Lung (tissue), 12 donors: ENCODE data around the gene FITM1. TPM values are rescaled to one million over a fixed set of nuclear protein-coding genes. Genes with fewer than 3 reads are reported as not detected.

ENCODE experiments used
- ATAC-seq: fragments of 200-7000 bp; cut with Tn5 transposase; one replicate; pipeline ENCODE4 v1.9.1; 2020; ENCODE audit warnings: moderate number of reproducible peaks; ENCODE audit not compliant: insufficient read depth, low FRiP score
- DNase-seq, 3 donors: peaks; one replicate each; pipeline ENCODE4 v3.0.0-alpha.2; 2013 to 2017
- H3K27ac ChIP-seq, 2 donors: one replicate each; pipeline ENCODE4 v1.5.1; 2013; ENCODE audit warnings: mild to moderate bottlenecking in 2 of 2, moderate library complexity in 2 of 2, control low read depth in 1 of 2, inconsistent platforms in 1 of 2, low read depth in 1 of 2, low read length in 1 of 2
- H3K27me3 ChIP-seq, 3 donors: one replicate each; pipeline ENCODE4 v1.5.1; 2013; ENCODE audit warnings: low read length in 2 of 3; ENCODE audit not compliant: control insufficient read depth in 3 of 3, insufficient read depth in 3 of 3
- H3K36me3 ChIP-seq, 4 donors: one replicate each; pipeline ENCODE4 v1.5.1; 2013; ENCODE audit warnings: low read length in 4 of 4, mild to moderate bottlenecking in 1 of 4, moderate library complexity in 1 of 4; ENCODE audit not compliant: control insufficient read depth in 4 of 4, insufficient read depth in 4 of 4
- H3K4me1 ChIP-seq, 5 donors: one replicate each; pipeline ENCODE4 v1.5.1; 2013; ENCODE audit warnings: low read length in 5 of 5, mild to moderate bottlenecking in 2 of 5, moderate library complexity in 1 of 5; ENCODE audit not compliant: control insufficient read depth in 5 of 5, insufficient read depth in 5 of 5
- H3K4me3 ChIP-seq: one replicate; pipeline ENCODE4 v1.5.1; 2013; ENCODE audit warnings: mild to moderate bottlenecking, control low read depth, moderate library complexity
- H3K9ac ChIP-seq, 2 donors: one replicate each; pipeline ENCODE4 v1.5.1; 2013; ENCODE audit warnings: low read length in 2 of 2, control low read depth in 1 of 2; ENCODE audit not compliant: insufficient read depth in 1 of 2
- H3K9me3 ChIP-seq, 4 donors: one replicate each; pipeline ENCODE4 v1.5.1; 2013; ENCODE audit warnings: low read length in 3 of 4, mild to moderate bottlenecking in 1 of 4, moderate library complexity in 1 of 4; ENCODE audit not compliant: control insufficient read depth in 4 of 4, insufficient read depth in 3 of 4
- CTCF ChIP-seq: IDR thresholded peaks from 2 replicates; pipeline ENCODE4 v1.5.1; 2012; ENCODE audit warnings: mild to moderate bottlenecking; ENCODE audit errors: control extremely low read depth, extremely low read depth
- WGBS, 2 donors: extraction: QIAGEN DNeasy Blood & Tissue Kit; methylation state at CpG; one replicate each; pipeline ENCODE4 v1.1.7; 2013; 5-methylcytosine and 5-hydroxymethylcytosine counted together
- polyA plus RNA-seq, 2 donors: library from polyadenylated mRNA; stranded (reverse); fragments of 200-250 nt; gene quantifications; one replicate each; pipeline ENCODE4 v1.2.1, GENCODE V29; 2013
- total RNA-seq, 2 donors: library from RNA; depleted of rRNA in 1 of 2; stranded (reverse); fragments of >200 nt in 1 of 2; gene quantifications; one replicate each; pipeline ENCODE4 v1.2.1, GENCODE V29; 2014 to 2021
- donor health status: control.
- donor health status: control.
- donor health status: Bipolar disorder and iron deficiency.
- donor health status: healthy.
- donor health status: DM: yes; HTN: yes; CAD: no.

FITM1 gene
- total and polyA plus RNA-seq, 4 donors: 0.48 to 1.4 (median 0.88) TPM

- H3K9me3 ChIP-seq: no peaks in the 10 kb centered on the region
- ATAC-seq (no peak), DNase-seq (no peak)
- no peak overlapping the region for H3K9ac ChIP-seq
- no peak for TF ChIP-seq CTCF
- 94 to 98% methylated on average over 14 of the region's 14 CpGs for WGBS, 2 donors
- H3K36me3 ChIP-seq: peaks cover 2 to 71% (median 7%) of the 10 kb centered on the region in 4 donors
- peaks cover 0 to 2% (median 0%) of the 10 kb centered on the region in 5 donors for H3K4me1 ChIP-seq
- no peak overlapping the region for H3K27ac ChIP-seq
- H3K4me3 ChIP-seq: no peak overlapping the region
- no peaks in the 10 kb centered on the region for H3K27me3 ChIP-seq
Observed at GRCh38 chr14:24177891-24178290, 47.4 kb downstream of the FITM1 start.

- ATAC-seq: no peak
- H3K4me1 ChIP-seq: no peaks in the 10 kb centered on the region
- no peaks in the 10 kb centered on the region for H3K27me3 ChIP-seq
- no peak overlapping the region for H3K9ac ChIP-seq
- WGBS, 2 donors: 93% methylated on average over 12 of the region's 12 CpGs
- no peak overlapping the region for H3K4me3 ChIP-seq
- no peaks in the 10 kb centered on the region for H3K9me3 ChIP-seq
- peaks cover 5 to 71% (median 9%) of the 10 kb centered on the region in 4 donors for H3K36me3 ChIP-seq
- no peak for TF ChIP-seq CTCF
- H3K27ac ChIP-seq: no peak overlapping the region
- no peak for DNase-seq
Observed at GRCh38 chr14:24178399-24179178, 48.1 kb downstream of the FITM1 start.

- WGBS, 2 donors: 88 to 89% methylated on average over 14 of the region's 14 CpGs
- H3K9me3 ChIP-seq: no peaks in the 10 kb centered on the region
- H3K9ac ChIP-seq: no peak overlapping the region
- H3K27ac ChIP-seq: no peak overlapping the region
- no peaks in the 10 kb centered on the region for H3K27me3 ChIP-seq
- H3K4me3 ChIP-seq: no peak overlapping the region
- H3K4me1 ChIP-seq: no peaks in the 10 kb centered on the region
- ATAC-seq (no peak), DNase-seq (no peak)
- peaks cover 5 to 77% (median 13%) of the 10 kb centered on the region in 4 donors for H3K36me3 ChIP-seq
- TF ChIP-seq CTCF: no peak
Observed at GRCh38 chr14:24179294-24179960, 49.0 kb downstream of the FITM1 start.
